Stromal cell of bone marrow (primary cell): ENCODE data around the gene SULT6B1.
"Not testable (repeated sequence)": the region's sequence is repeated elsewhere in the genome, so short reads cannot be mapped to it uniquely, and the experiment has no call there.

Source experiments
- DNase-seq: peaks from one replicate; pipeline ENCODE4 v3.0.0-alpha.2; 2012; ENCODE audit warnings: low read depth

SULT6B1 gene

DNA sequence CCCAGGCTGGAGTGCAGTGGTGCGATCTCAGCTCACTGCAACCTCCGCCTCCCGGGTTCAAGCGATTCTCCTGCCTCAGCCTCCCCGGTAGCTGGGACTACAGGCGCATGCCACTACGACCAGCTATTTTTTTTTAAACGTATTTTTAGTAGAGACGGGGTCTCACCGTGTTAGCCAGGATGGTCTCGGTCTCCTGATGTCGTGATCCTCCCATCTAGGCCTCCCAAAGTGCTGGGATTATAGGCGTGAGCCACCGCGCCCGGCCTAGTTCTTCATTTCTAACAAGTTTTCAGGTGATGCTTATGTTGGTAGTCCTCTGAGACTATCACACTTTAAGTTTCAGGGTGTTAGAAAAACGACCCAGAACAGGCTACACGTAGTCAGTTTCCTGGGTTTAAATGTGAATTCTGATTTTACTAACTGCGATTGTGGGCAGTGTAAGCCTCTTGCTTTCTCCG, 7.4 kb upstream of the SULT6B1 start:
- not testable (repeated sequence) for DNase-seq

DNA sequence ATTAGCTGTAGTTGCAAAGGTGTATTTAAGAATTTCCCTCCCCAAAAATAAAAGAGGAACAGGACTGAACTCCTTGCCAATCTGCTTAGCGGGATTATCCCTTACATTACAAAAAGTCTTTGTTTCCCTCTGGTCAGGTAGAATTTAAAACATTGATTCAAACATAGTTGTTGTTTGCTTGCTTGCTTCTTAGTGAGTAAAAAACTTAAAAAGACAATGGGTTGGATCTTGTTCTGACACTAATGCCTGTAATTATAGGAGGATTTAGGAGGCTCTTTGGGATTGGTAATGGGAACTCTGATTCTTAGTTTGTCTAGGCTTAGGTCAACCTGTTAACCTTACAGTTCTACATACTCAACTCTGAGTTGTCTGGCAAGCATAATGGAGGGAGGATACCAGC, 4.1 kb upstream of the SULT6B1 start:
- no peak for DNase-seq

DNA sequence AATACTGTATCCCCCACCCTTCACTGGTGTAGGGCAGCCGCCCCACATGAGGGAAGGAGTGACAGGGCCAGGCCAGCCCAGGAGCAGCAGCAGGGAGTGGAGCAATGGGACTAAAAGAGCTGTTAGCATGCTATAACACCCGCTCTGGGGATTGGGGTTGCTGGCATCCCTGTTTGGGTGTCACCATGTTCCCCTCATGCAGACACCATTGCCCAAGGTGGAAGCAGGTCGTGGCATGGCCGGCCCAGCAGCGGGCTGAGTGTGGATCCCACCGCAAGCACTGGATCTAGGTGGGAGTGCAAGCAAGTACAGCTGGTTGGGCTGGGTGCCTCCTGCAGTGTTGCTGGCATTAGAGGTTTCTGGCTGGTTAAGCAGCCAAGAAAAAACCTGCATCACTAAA, 3.3 kb upstream of the SULT6B1 start:
- DNase-seq = no peak

DNA sequence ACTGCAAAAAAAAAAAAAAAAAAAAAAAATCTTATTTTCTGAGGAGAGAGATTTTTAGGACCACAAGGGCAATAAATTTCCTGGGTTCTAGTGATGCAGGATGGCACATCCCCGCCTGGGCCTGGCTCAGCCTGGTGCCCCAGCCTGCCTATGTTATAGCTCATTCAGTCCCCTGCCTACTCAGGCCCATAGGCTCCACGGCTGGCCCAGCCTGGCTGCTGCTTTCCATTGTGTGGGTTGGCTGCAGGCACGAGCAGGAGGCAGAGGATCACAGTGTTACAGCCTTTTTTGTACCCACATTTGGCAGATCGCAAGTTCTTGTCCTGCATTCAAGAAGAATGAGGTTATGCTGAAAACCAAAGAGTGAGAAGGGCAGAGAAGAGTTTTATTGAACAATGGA, 2.8 kb upstream of the SULT6B1 start:
- no peak for DNase-seq

DNA sequence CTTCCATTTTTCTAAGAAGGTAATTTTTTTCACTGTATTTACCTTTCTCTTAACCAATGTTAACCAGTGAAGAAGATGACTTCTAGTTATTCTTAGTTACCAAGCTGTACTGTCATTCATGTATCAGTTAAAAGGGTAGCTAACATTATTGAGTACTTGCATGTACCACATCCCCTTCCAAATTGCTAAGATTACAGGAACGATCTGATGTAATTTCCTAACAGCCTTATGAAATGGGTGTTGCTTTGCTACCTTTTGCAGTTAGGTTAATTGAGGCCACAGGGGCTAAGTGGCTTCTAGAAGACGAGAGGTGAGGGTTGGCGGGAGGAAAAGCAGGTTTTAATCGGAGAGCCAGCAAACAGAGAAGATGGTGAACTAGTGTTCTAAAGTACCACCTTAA, 1.8 kb upstream of the SULT6B1 start:
- DNase-seq = no peak

DNA sequence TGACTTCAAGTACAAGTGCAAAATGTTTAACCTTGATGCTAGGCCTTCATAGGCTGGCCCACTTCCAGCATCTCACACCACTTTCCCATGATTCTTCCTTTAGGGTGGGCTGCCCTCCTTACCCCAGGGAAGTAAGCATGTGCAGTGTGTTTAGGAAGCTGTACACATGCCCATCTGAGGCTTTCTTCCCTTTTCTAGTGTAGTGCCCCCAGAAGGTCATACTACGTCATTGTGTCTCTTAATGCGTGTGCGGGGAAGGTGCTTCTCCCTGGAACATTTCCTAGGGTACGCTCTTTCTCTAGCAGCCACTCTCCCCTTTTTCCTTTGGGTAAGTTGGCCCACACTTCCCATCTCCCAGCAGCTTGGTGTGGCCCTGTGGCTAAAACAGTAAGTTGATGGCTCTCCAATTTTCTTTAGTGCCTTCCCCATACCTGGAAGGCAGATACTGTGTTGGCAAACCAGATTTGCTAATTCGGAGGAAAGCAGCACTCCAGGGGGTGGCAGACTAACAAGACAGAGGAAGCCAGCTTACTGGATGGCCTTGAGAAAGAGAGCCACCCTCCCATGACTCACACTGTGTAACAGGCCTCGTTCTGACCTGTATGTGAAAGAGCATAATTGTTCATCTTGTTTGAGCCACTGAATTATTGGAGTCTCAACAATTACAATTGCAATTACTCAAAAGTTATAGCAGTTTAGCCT, 1.1 kb upstream of the SULT6B1 start:
- DNase-seq = peak; percentile 80

DNA sequence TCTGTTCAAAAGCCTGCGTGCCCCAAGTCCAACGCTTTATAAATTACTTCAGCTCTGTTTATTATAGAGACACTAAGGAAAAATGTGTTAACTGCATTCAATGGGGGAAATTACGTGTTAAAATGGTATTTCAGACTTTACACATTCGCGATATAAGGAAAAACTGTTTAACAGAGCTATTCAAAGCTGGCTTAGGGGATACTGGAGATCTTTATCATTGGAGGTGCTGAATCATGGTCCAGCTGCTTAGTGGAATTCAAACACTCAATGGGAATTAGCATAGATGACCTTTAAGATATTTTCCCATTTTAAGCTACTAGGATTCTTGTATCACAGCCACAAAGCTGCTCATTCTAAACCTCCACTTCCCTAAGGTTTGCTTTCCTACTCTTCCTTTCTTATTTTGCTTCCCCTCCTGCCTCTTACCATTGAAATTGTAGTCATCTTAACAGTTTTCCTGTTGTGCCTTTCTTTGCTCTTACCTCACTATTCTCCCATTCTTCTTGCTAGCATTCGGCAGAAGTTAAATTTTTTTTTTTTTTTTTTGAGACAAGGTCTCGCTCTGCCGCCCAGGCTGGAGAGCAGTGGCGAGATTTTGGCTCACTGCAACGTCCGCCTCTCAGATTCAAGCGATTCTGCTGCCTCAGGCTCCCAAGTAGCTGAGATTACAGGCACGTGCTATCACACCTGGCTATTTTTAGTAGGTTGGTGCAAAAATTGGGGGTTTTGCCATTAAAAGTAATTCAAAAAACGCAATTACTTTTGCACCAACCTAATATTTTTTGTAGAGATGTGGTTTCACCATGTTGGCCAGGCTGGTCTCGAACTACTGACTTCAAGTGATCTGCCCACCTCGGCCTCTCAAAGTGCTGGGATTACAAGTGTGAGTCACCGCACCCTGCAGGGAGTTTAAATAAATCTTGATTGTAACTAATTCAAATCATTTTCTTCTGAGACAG, 6.5 kb downstream of the SULT6B1 start:
- no peak for DNase-seq

DNA sequence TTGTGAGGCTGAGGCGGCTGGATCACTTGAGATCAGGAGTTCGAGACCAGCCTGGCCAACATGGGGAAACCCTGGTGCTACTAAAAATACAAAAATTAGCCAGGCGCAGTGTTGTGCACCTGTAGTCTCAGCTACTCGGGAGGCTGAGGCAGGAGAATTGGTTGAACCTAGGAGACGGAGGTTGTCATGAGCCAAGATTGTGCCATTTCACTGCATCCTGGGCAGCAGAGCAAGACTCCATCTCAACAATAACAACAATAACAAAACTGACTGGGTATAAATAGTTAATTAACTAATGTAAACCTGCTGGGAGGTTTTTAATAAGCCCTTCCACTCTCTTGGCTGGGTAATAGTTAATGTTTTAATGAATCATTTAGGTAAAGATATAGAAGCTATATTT, 7.8 kb downstream of the SULT6B1 start:
- no peak for DNase-seq

DNA sequence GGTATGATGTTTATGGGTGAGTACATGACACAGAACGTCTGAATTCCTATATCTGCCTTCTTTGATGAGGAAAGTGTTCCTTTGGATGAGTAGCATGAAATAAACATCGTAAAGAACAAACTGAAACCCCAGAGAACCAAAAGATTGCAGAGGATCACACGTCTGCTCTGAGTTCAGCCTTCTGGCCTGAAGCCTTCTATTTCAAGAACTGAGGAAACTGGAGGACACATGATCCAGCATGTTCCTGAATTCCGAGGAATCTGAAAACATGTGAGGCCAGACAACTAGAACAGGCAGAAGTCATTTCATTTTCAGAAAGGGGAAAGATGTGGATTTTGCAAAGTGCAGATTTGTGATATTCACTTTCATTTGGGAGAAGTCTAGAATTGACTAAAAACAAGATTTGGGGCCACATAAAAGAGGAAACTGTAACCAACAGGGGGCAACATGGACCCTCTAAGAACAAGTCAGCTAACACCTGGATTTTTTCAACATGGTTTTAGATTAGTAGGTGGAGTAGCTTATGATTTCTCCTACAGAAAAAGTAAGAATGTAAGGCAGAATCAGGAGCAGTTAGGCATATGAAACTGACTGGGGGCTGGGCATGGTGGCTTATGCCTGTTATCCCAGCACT, 8.3 kb downstream of the SULT6B1 start:
- no peak for DNase-seq

DNA sequence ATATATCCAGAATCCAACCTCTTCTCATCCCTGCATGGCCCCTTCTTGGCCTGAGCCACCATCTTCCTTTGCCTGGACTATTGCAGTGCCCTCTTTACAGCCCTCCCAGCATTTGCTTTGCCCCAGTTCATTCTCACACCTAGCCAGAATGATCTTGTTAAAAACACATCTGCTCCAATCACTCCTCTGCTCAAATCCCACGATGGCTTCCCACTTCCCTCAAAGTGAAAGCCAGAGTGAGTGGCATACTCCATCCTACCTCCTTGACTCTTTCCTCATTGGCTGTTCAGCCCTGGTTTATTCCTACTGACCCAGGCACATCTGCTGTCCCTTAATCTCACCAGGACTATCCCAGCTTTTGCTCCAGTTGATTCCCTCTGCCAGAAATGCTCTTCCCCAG, 14.7 kb downstream of the SULT6B1 start:
- no peak for DNase-seq

DNA sequence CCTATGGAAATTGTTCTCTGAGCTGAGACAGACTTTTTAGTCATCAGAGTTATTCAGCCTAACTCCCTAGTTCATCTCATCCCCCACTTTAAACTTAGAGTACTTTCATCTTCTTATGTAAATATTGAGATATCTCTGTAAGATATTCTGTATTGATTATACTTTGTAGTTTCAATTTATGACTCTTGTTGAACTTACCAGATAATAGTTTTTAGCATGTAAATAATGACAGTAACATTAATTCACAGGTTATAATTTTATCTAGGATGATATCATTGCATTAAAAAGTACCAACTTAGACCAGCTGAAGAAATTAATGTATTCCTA, 16.9 kb downstream of the SULT6B1 start:
- DNase-seq = no peak

DNA sequence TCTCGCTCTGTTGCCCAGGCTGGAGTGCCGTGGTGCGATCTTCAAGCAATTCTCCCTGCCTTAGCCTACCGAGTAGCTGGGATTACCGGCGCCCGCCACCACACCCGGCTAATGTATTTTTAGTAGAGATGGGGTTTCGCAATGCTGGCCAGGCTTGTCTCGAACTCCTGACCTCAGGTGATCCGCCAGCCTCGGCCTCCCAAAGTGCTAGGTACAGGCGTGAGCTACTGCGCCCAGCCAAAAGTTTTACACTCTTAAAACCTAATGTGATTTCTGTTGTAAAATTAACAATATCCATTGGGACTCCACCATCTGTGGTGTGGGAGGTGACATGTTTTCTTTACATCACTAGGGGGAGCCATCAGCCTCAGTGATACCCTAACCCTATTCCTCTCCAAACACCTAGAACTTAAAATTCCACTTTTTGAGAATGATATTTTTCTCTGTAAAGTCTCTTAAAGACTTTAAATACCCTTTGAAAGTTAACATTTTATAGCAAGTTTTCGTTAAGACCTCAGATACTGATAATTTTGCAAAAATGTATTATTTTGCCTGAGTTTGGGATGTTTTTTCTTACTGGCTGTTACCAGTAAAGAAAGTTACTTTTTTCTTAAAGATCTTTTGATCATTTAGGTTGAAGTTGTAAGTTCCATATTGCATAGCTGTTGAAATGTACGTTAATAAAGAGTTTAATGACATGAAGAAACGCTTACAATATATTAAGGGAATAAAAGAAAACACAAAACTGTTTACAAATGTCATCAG, 20.1 kb downstream of the SULT6B1 start:
- no peak for DNase-seq

DNA sequence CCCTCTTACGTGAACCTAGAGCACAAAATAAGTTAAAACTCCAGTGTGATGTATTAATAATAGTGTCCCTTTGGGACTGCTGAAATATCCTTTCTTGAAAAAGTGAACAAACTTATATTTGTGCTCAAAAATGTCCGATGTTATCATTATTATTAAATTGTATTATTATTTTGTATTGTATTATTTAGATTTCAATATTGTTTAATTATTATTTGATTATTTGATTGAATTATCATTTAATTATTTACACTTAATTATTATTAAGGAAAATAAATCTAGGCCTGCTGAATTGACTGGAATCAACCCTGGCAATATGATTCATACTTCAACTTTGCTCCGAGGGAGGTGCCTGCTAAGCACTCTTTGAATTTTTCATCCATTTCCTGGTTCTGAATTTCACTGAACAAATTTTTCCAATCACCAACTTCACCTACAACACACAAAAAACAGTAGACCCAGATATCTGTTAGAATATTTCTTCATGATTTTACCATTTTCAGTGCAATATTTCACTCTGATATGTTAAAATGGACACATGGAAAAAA, 20.8 kb downstream of the SULT6B1 start:
- no peak for DNase-seq

DNA sequence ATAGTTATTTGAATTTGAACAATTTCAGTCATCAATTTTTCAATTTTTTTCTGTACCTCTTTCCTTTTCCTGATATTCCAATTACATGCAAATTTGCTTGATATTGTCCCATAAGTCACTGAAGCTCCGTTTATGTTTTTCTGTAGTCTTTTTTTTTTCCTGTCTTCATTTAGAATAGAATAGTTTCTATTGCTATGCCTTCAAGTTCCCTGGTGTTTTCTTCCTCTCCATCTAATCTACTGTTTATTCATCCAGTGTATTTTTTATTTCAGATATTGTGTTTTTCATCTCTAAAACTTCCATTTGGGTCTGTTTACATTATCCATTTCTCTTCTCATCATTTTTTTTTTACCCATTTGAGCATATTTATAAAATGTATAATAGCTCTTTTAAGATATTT, 23.7 kb downstream of the SULT6B1 start:
- DNase-seq = no peak

DNA sequence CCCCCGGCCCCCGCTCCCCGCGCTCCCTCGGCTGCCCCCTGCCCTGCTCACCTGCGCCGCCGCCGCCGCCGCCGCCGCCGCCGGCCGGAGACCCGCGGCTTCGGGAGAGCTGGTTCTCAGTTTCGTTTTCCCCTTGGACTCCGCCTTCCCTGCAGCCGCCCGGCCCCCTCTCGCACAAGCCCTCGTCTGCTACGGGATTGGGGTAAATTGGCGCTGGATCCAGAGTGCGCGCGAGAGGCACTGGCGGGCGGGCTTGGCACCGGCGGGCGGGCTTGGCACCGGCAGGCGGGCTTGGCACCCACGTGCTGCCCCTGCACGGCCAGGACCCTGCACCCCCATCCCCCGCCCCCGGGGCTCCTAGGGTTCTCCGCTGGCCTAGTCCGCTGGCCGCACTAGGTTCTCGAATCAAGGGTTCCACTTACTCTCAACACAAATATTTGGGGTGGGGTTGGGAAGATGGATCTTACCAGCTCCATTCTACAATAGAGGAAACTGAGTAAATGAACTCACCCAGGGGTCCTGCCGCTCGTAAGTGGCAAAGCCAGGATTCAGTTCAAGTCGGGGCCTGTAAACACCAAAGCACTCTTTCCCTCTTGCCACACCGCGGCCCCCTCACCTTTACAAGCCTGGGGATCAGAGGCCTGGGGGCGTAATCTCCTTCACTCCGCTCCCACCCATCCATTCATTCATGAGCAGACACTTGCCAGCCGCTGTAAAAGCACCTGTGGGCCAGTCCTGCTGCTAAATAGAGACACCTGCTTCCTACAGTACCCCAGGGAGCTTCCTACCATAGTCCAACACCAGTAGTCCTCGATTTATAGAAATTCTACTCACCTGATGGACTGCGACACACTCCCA, 31.4 kb downstream of the SULT6B1 start, which contains the start of gene EIF2AK2:
TSS of gene EIF2AK2 (minus strand) at position 124 of the 858 bp plus-strand sequence. CDS start 9,174 bp downstream, outside the sequence.
- DNase-seq = peak; percentile 80

DNA sequence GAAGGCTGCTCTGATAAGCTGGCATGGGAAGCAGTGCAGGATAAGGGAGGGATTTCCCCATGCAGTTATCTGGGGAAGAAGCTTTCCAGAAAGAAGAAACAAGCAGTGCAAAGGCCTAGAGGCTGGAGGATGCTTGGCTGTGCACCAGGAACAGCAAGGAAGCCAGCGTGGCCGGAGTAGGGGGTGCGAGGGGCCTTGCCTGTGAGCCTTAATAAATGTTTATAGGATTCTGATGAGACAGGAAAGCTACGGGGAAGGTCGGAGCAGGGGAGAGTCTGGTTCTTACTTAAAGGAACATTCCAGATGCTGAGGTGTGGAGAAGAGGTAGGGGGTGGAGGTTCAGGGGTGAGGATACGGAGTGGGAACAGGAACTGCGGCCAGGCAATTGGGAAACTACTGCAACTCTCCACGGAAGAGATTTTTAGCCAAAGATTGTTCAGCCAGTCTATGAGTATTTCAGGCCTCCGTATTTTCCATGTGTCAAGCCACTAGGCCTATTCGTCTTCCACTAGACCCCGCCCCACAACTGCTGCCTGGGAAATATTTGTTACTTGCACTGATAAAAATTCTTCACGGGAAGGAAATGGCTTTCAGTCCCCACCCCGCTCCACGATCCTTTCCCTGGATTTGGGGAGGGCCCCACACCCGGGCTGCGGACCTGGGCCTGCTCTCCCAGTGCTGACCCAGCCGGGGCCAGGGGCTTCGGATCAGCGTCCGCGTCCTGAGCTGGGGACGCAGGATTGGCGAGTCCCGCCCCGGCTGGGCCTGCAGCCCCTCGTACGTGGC, 32.2 kb downstream of the SULT6B1 start:
- DNase-seq = no peak

DNA sequence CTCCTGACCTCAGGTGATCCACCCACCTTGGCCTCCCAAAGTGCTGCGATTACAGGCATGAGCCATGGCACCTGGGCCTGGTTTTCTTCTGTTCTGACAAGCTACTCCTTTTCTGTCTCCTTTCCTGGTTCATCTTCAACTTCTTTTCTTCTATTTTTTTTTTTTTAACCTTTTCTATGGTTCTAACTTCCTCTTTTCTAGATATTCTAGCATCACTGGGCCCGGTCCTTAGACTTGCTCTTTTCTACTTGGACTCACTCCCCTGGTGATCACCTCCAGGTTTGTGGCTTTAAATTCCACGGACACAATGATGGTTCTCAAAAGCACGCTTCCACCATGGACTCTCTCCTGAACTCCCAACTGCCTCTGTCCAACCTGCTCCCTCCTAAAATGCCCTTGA, 33.7 kb downstream of the SULT6B1 start:
- DNase-seq = no peak

DNA sequence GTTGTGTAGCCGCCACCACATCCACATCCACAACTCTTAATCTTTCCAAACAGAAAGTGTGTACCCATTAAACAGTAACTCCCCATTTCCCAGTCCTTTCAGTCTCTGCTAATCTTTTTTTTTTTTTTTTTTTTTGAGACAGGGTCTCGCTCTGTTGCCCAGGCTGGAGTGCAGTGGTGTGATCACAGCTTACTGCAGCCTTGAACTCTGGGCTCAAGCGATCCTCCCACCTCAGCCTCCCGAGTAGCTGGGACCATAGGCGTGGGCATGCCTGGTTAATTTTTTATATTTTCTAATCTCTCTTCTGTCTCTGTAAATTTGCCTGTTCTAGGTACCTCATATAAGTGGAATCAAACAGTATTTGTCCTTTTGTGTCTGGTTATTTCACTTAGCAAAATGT, 35.2 kb downstream of the SULT6B1 start:
- no peak for DNase-seq

DNA sequence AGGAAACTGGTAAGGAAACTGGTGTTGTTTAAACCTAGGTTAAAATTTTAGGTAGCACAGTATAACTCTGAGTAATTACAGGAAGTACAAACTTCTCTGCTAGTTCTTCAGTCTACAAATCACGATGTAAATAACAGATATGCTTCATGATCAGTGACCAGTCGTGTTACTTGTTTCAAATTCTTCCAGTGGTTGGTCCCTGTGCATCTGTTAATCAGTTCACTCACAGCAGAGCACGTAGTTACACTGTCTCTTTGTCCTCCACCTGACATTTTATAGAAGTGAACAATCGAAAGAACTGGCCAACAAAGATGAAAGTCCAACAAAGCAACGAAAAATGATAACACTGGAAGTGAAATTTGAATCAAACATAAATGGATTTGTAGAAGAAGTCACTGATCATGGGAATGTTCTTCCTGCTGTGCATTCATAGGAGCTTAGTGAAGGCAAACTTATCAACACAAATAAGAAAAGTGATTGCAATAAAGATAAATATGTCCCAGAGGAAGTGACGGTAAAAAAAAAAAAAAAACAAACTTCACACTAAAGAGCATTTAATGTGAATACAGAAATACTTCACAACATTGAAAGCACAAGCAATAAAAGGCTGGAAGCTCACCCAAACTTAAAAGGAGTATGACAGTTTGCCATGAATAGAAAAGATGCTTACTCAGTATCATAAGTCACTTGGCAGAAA, 38.7 kb downstream of the SULT6B1 start:
- no peak for DNase-seq
